ENCODE measurements around the gene PVRIG.

DNA sequence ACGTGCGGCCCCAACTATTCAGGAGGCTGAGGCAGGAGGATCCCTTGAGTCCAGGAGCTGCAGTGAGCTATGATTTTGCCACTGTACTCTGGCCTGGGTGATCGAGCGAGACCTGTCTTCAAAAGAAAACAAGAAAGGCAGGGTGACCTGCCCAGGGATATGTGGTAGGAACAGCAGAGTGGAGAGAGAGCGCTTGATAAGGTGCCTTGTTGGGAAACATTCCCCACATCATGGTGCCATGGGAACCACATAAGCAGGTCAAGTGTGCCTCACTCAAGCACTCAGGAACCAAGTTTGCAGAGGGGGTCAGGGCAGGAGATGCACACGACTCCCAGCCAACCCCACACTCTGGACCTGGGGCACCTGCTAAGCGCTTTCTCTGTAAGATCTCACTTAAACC, 37.3 kb downstream of the PVRIG start:
- TF ChIP-seq EP300 (conservative IDR thresholded peaks at IDR 0.05; ENCODE audit: poor library complexity, severe bottlenecking) (no peak), TAF1 (IDR thresholded peaks at IDR 0.05; ENCODE audit: low read depth) (no peak), EZH2 (IDR thresholded peaks at IDR 0.05; ENCODE audit: borderline replicate concordance, insufficient read depth, low read length, poor library complexity, severe bottlenecking) (no peak), SMC3 (conservative IDR thresholded peaks at IDR 0.05; ENCODE audit: poor library complexity) (no peak)
- TF ChIP-seq, protein P1, sequence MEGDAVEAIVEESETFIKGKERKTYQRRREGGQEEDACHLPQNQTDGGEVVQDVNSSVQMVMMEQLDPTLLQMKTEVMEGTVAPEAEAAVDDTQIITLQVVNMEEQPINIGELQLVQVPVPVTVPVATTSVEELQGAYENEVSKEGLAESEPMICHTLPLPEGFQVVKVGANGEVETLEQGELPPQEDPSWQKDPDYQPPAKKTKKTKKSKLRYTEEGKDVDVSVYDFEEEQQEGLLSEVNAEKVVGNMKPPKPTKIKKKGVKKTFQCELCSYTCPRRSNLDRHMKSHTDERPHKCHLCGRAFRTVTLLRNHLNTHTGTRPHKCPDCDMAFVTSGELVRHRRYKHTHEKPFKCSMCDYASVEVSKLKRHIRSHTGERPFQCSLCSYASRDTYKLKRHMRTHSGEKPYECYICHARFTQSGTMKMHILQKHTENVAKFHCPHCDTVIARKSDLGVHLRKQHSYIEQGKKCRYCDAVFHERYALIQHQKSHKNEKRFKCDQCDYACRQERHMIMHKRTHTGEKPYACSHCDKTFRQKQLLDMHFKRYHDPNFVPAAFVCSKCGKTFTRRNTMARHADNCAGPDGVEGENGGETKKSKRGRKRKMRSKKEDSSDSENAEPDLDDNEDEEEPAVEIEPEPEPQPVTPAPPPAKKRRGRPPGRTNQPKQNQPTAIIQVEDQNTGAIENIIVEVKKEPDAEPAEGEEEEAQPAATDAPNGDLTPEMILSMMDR (IDR thresholded peaks at IDR 0.05; ENCODE audit: poor library complexity, severe bottlenecking), result no peak
- TF ChIP-seq, protein P2, sequence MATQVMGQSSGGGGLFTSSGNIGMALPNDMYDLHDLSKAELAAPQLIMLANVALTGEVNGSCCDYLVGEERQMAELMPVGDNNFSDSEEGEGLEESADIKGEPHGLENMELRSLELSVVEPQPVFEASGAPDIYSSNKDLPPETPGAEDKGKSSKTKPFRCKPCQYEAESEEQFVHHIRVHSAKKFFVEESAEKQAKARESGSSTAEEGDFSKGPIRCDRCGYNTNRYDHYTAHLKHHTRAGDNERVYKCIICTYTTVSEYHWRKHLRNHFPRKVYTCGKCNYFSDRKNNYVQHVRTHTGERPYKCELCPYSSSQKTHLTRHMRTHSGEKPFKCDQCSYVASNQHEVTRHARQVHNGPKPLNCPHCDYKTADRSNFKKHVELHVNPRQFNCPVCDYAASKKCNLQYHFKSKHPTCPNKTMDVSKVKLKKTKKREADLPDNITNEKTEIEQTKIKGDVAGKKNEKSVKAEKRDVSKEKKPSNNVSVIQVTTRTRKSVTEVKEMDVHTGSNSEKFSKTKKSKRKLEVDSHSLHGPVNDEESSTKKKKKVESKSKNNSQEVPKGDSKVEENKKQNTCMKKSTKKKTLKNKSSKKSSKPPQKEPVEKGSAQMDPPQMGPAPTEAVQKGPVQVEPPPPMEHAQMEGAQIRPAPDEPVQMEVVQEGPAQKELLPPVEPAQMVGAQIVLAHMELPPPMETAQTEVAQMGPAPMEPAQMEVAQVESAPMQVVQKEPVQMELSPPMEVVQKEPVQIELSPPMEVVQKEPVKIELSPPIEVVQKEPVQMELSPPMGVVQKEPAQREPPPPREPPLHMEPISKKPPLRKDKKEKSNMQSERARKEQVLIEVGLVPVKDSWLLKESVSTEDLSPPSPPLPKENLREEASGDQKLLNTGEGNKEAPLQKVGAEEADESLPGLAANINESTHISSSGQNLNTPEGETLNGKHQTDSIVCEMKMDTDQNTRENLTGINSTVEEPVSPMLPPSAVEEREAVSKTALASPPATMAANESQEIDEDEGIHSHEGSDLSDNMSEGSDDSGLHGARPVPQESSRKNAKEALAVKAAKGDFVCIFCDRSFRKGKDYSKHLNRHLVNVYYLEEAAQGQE (IDR thresholded peaks at IDR 0.05; ENCODE audit: borderline replicate concordance), result no peak

Data from neural cell (in vitro differentiated cells).